K562 (cell line): ENCODE measurements around the gene ASIP. TPM values are rescaled to one million over a fixed set of nuclear protein-coding genes. Genes with fewer than 3 reads are reported as not detected.

Experiments
- ATAC-seq: fragments of 200-7000 bp; cut with Tn5 transposase; 3 replicates; pipeline ENCODE4 v1.9.1; 2020; ENCODE audit warnings: moderate library complexity
- BruUV-seq: library from RNA; stranded (reverse); fragments of 400-500 nt; replicated peaks from 2 replicates; lab custom pipeline; 2021; lab: Mats Ljungman, UMichigan
- CTCF ChIA-PET: fragments of 300-600 bp; formaldehyde crosslinking; extraction: SDS; loops from one replicate; lab custom pipeline; 2021; ENCODE audit warnings: low intra/inter-chr PET ratio; lab: Yijun Ruan, JAX
- POLR2A ChIA-PET: fragments of 300-600, 350-650 bp; sonication (Branson Sonifier 250); formaldehyde crosslinking; extraction: SDS; loops from one replicate; lab custom pipeline; 2021; ENCODE audit warnings: antibody characterized with exemption, inconsistent platforms; lab: Yijun Ruan, JAX
- DNase-seq, 4 experiments: peaks; one replicate each; pipeline versions ENCODE4 v3.0.0 to v3.0.0-alpha.2; 2011 to 2018; ENCODE audit warnings: low spot score in 3 of 4, mixed read lengths in 3 of 4; ENCODE audit errors: extremely low read depth in 1 of 4
- FAIRE-seq: peaks from 2 replicates; lab custom pipeline; 2011; peaks lifted over from hg19 to GRCh38; lab: Jason Lieb, UNC
- H2AFZ ChIP-seq: 2 replicates; pipeline ENCODE4 v1.6.0; 2011; ENCODE audit warnings: low read depth, low read length, control low read depth, inconsistent platforms
- H3K27ac ChIP-seq: fragments of 200-600 bp; 3 replicates; pipeline ENCODE4 v1.8.0; 2011; ENCODE audit warnings: low read depth, mild to moderate bottlenecking, control low read depth, inconsistent platforms, low read length, moderate library complexity, mixed read lengths; ENCODE audit errors: extremely low read depth
- H3K27me3 ChIP-seq, 2 experiments: fragments of 300-600 bp in 1 of 2; 2 replicates in 1 of 2; 3 replicates in 1 of 2; pipeline versions ENCODE4 v1.6.0 to v1.8.0; 2011; ENCODE audit warnings: inconsistent platforms in 2 of 2, low read length in 2 of 2, mild to moderate bottlenecking in 1 of 2, mixed read lengths in 1 of 2, moderate library complexity in 1 of 2; ENCODE audit not compliant: control insufficient read depth in 2 of 2, insufficient read depth in 2 of 2
- H3K36me3 ChIP-seq: fragments of 300-600 bp; 3 replicates; pipeline ENCODE4 v1.8.0; 2011; ENCODE audit warnings: mild to moderate bottlenecking, low read length, inconsistent platforms; ENCODE audit not compliant: control insufficient read depth, insufficient read depth
- H3K4me1 ChIP-seq, 2 experiments: fragments of 200-600 bp in 1 of 2; replicated peaks in 1 of 2; 2 replicates in 1 of 2; 3 replicates in 1 of 2; pipeline versions ENCODE4 v1.5.1 to v1.8.0; 2011; ENCODE audit warnings: inconsistent platforms in 2 of 2, low read length in 2 of 2, mild to moderate bottlenecking in 1 of 2, mixed read lengths in 1 of 2, moderate library complexity in 1 of 2; ENCODE audit not compliant: control insufficient read depth in 2 of 2, insufficient read depth in 2 of 2
- H3K4me2 ChIP-seq: 2 replicates; pipeline ENCODE4 v1.6.1; 2011; ENCODE audit warnings: low read length, control low read depth, inconsistent platforms, mixed read lengths; ENCODE audit not compliant: insufficient read depth
- H3K4me3 ChIP-seq: fragments of 200-600 bp; sonication (generic), shearing (Covaris generic); 2 replicates; pipeline ENCODE4 v1.5.1; 2016; ENCODE audit warnings: control low read depth, inconsistent platforms
- H3K79me2 ChIP-seq: fragments of 200-600 bp; 3 replicates; pipeline ENCODE4 v1.8.0; 2011; ENCODE audit warnings: low read length, inconsistent platforms; ENCODE audit not compliant: control insufficient read depth, insufficient read depth
- H3K9ac ChIP-seq, 2 experiments: 2 replicates each; pipeline versions ENCODE4 v1.6.0 to v1.6.1; 2011; ENCODE audit warnings: low read depth in 2 of 2, low read length in 2 of 2, control low read depth in 1 of 2, inconsistent platforms in 1 of 2, mild to moderate bottlenecking in 1 of 2, mixed read lengths in 1 of 2; ENCODE audit not compliant: insufficient read depth in 1 of 2
- H3K9me1 ChIP-seq: one replicate; pipeline ENCODE4 v1.6.0; 2011; ENCODE audit warnings: inconsistent platforms, mild to moderate bottlenecking, low read length, moderate library complexity; ENCODE audit not compliant: control insufficient read depth, insufficient read depth
- H3K9me3 ChIP-seq: replicated peaks from 2 replicates; pipeline ENCODE4 v1.5.1; 2011; ENCODE audit warnings: low read depth, low read length, inconsistent platforms; ENCODE audit not compliant: control insufficient read depth, insufficient read depth
- H4K20me1 ChIP-seq: replicated peaks from 2 replicates; pipeline ENCODE4 v1.6.1; 2011; ENCODE audit warnings: low read length, inconsistent platforms, mixed read lengths; ENCODE audit not compliant: control insufficient read depth, insufficient read depth
- FOXK1 ChIP-seq: sonication (generic); formaldehyde crosslinking; IDR thresholded peaks from 2 replicates; pipeline ENCODE4 v1.8.0; 2022; ENCODE audit warnings: missing genetic modification reagents, mild to moderate bottlenecking, borderline replicate concordance
- MYC ChIP-seq, 2 experiments: fragments of 250-450 bp in 1 of 2; sonication (Bioruptor Pico) in 1 of 2; IDR thresholded peaks; 2 replicates each; pipeline versions ENCODE4 v1.5.1 to v1.6.1; 2012 to 2021; ENCODE audit warnings: low read depth in 2 of 2, borderline replicate concordance in 1 of 2, improper control_type of control experiment in 1 of 2, low read length in 1 of 2, mild to moderate bottlenecking in 1 of 2, moderate library complexity in 1 of 2
- NR0B1 ChIP-seq: fragments of 450-650 bp; IDR thresholded peaks from one replicate; pipeline ENCODE4 v1.6.1; 2018; ENCODE audit warnings: mild to moderate bottlenecking, moderate library complexity; ENCODE audit not compliant: partially characterized antibody
- RFX7 ChIP-seq: fragments of 250-450 bp; sonication (Bioruptor Pico); IDR thresholded peaks from 2 replicates; pipeline ENCODE4 v1.5.1; 2021; ENCODE audit warnings: mild to moderate bottlenecking
- SNRNP70 ChIP-seq: fragments of 200-400 bp; formaldehyde crosslinking; optimal IDR thresholded peaks from 2 replicates; pipeline ENCODE3; 2017; ENCODE audit warnings: low read depth, low read length
- STAT5A ChIP-seq: IDR thresholded peaks from 2 replicates; pipeline ENCODE4 v1.6.1; 2012; ENCODE audit warnings: low read length, inconsistent platforms, borderline replicate concordance
- TCF3 ChIP-seq: sonication (generic); formaldehyde crosslinking; IDR thresholded peaks from 2 replicates; pipeline ENCODE4 v1.4.0; 2020; ENCODE audit warnings: mild to moderate bottlenecking, missing genetic modification reagents
- THAP12 ChIP-seq: fragments of 250-450 bp; sonication (Bioruptor Pico); IDR thresholded peaks from 2 replicates; pipeline ENCODE4 v1.9.0; 2021; ENCODE audit warnings: mild to moderate bottlenecking, inconsistent platforms
- TSC22D4 ChIP-seq: fragments of 450-650 bp; IDR thresholded peaks from 2 replicates; pipeline ENCODE4 v1.6.1; 2016; ENCODE audit warnings: missing genetic modification characterization, missing biosample characterization, control low read depth
- YBX1 ChIP-seq: fragments of 450-650 bp; IDR thresholded peaks from 2 replicates; pipeline ENCODE4 v1.7.1; 2016; ENCODE audit warnings: mild to moderate bottlenecking
- ZC3H8 ChIP-seq: fragments of 450-650 bp; IDR thresholded peaks from 2 replicates; pipeline ENCODE4 v1.6.1; 2017
- WGBS: fragments of 100-300 bp; shearing (Covaris generic); methylation state at CpG from one replicate; pipeline ENCODE4 v1.1.6; 2016; ENCODE audit warnings: low coverage, mixed read lengths; ENCODE audit not compliant: insufficient coverage; ENCODE audit errors: missing lambda C conversion rate; 5-methylcytosine and 5-hydroxymethylcytosine counted together
- in situ Hi-C: fragments of 300-500 bp; cut with MboI; formaldehyde crosslinking; loops from 4 replicates; pipeline ENCODE4 v1.15.0; 2018; ENCODE audit warnings: inconsistent platforms, mixed read lengths
- intact Hi-C: fragments of 100-400 bp; cut with micrococcal nuclease; formaldehyde crosslinking; loops from 2 replicates; pipeline ENCODE4 v1.14.2; 2022
- polyA plus RNA-seq, 8 experiments: library from polyadenylated mRNA; depleted of rRNA in 4 of 8; stranded (reverse) in 5 of 8; unstranded in 3 of 8; fragments of >200 nt; fragmentation: Nextera tagmentation in 2 of 8; fragmentation: Illumina TruSeq in 1 of 8; extraction: Ambion mirVana in 2 of 8; extraction: Trizol in 1 of 8; gene quantifications; 2 replicates each; pipeline versions ENCODE4 v1.2.1 to v1.2.3, GENCODE V29; 2011 to 2014; ENCODE audit warnings: inconsistent platforms in 1 of 8, missing spikeins in 1 of 8
- total RNA-seq, 7 experiments: library from RNA; depleted of rRNA in 6 of 7; stranded (reverse); fragments of >200 nt in 6 of 7; fragmentation: Illumina TruSeq in 2 of 7; extraction: Trizol in 2 of 7; gene quantifications; 2 replicates each; pipeline versions ENCODE4 v1.2.1 to v1.2.3, GENCODE V29; 2011 to 2021; ENCODE audit warnings: low replicate concordance in 1 of 7

Gene ASIP
- total and polyA plus RNA-seq, 9 of the 15 experiments (the other 6 are each of a cell fraction or from before 2014, with no cell fraction given), result not detected

- Histone ChIP-seq H2AFZ (no peak overlapping the region), H3K4me2 (no peak overlapping the region), H3K9me1 (no peaks in the 10 kb centered on the region), H3K27me3 (no peaks in the 10 kb centered on the region), H3K9ac (peak overlapping the region in 1 of 2 experiments; percentile 60; a peak in 1 of 4 replicates), H3K9me3 (no peaks in the 10 kb centered on the region), H4K20me1 (no peaks in the 10 kb centered on the region), H3K4me3 (no peak overlapping the region), H3K36me3 (peaks cover 4% of the 10 kb centered on the region; the same call in 2 of the 3 replicates), H3K79me2 (no peaks in the 10 kb centered on the region), H3K4me1 (peaks cover 0 to 12% of the 10 kb centered on the region in 2 experiments; a peak in 3 of 5 replicates), H3K27ac (no peak overlapping the region)
- WGBS, result 69% methylated on average over 5 of the region's 5 CpGs
- ATAC-seq (no peak), FAIRE-seq (no peak), DNase-seq (no peak)
- no TSS peak for BruUV-seq
- TF ChIP-seq SNRNP70, result no peak
- no peak for TF ChIP-seq ZC3H8
- TF ChIP-seq TCF3 (CRISPR knock-in tag), result no peak
- no peak for TF ChIP-seq RFX7 (CRISPR knock-in tag)
- no peak for TF ChIP-seq STAT5A
- TF ChIP-seq TSC22D4, result no peak
- no peak for TF ChIP-seq MYC (IDR thresholded peaks at IDR 0.05; ENCODE audit: low read depth, low read length)
- no peak for TF ChIP-seq MYC (CRISPR knock-in tag; IDR thresholded peaks at IDR 0.05; ENCODE audit: borderline replicate concordance, low read depth)
- TF ChIP-seq FOXK1 (CRISPR knock-in tag), result no peak
- no peak for TF ChIP-seq THAP12 (CRISPR knock-in tag)
- TF ChIP-seq NR0B1, result no peak
- no peak for TF ChIP-seq YBX1
- CTCF ChIA-PET, result no interaction called here
- in situ Hi-C loops, result no loop called here
- intact Hi-C loops, result no loop called here
- POLR2A ChIA-PET, result interaction anchor here (0.6 to 1.8 kb wide), 6 partner anchors 8 to 95 kb away, joined by 3 to 5 read pairs (median 3); no protein-coding TSS in a partner anchor
Measured at GRCh38 chr20:34260208-34260942, 19.2 kb downstream of the ASIP start.
